Mucosa of rectum (tissue), 2 donors: ENCODE data around the gene HDHD5.

Experiments
- H3K27ac ChIP-seq, 2 donors: one replicate each; pipeline ENCODE4 v1.7.0; 2013; ENCODE audit warnings: inconsistent platforms in 2 of 2, low read depth in 2 of 2, low read length in 2 of 2
- H3K27me3 ChIP-seq, 2 donors: one replicate each; pipeline ENCODE4 v1.7.0; 2013; ENCODE audit warnings: low read length in 2 of 2; ENCODE audit not compliant: control insufficient read depth in 2 of 2, insufficient read depth in 2 of 2
- H3K36me3 ChIP-seq, 2 donors: one replicate each; pipeline ENCODE4 v1.7.0; 2013; ENCODE audit warnings: low read length in 2 of 2; ENCODE audit not compliant: control insufficient read depth in 2 of 2, insufficient read depth in 2 of 2
- H3K4me1 ChIP-seq, 2 donors: one replicate each; pipeline ENCODE4 v1.7.0; 2013; ENCODE audit warnings: low read length in 2 of 2, mild to moderate bottlenecking in 1 of 2; ENCODE audit not compliant: control insufficient read depth in 2 of 2, insufficient read depth in 2 of 2
- H3K4me3 ChIP-seq, 2 donors: one replicate each; pipeline ENCODE4 v1.7.0; 2013; ENCODE audit warnings: low read length in 2 of 2
- H3K9ac ChIP-seq, 2 donors: one replicate each; pipeline ENCODE4 v1.7.0; 2013; ENCODE audit warnings: low read length in 2 of 2, low read depth in 1 of 2, mild to moderate bottlenecking in 1 of 2
- H3K9me3 ChIP-seq, 2 donors: one replicate each; pipeline ENCODE4 v1.7.0; 2013; ENCODE audit warnings: low read length in 2 of 2; ENCODE audit not compliant: control insufficient read depth in 2 of 2
- donor health status: healthy.
- donor health status: Normal muscosa, but diverticular disease.

HDHD5 gene

DNA sequence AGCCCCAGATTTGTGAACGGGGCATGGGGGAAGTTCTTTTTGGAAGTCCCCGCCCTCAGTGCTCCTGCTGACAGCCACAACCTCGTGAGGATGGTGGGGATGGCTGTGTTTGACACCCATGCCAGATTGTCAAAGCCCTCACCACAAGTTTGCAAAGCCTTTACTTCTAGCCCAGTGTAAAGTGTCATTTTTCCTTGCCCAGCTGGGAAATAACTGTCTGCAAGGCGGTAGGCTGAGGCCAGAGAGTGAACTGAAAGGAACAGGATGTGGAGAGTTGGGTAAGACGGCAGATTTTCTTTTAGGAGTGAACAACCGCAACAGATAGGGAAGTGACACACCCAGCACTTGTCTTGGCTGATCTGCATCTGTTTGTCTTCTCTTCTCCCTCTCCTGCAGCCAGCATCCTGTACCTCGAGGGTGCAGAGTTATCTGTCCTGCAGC lies 60.7 kb downstream of the HDHD5 start:
- Histone ChIP-seq H3K4me3 (no peak overlapping the region), H3K36me3 (peaks cover 47 to 56% of the 10 kb centered on the region in 2 donors), H3K27ac (no peak overlapping the region)

DNA sequence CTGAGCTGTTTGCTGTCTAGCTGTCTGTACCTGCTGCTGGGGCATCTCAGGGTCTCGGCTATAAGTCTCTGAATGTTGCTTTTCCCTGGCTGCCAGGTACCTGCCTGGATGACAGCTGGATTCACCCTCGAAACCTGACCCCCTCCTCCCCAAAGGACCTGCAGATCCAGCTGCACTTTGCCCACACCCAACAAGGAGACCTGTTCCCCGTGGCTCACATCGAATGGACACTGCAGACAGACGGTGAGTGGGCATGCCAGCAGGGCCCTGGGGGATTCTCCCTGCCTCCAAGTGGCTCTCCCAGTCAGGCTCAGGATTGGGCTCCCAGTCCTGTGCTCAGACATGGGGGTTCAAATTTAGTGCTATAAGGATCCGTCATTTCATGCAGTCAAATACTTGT lies 61.4 kb downstream of the HDHD5 start:
- Histone ChIP-seq H3K27me3 (no peaks in the 10 kb centered on the region), H3K4me1 (no peaks in the 10 kb centered on the region), H3K9me3 (no peaks in the 10 kb centered on the region), H3K27ac (no peak overlapping the region), H3K4me3 (no peak overlapping the region), H3K9ac (no peak overlapping the region), H3K36me3 (peaks cover 42 to 51% of the 10 kb centered on the region in 2 donors)

More for the DNA sequence above, 60.7 kb downstream of the HDHD5 start:
- Histone ChIP-seq H3K4me1 (no peaks in the 10 kb centered on the region), H3K27me3 (no peaks in the 10 kb centered on the region), H3K9me3 (no peaks in the 10 kb centered on the region), H3K9ac (no peak overlapping the region)

DNA sequence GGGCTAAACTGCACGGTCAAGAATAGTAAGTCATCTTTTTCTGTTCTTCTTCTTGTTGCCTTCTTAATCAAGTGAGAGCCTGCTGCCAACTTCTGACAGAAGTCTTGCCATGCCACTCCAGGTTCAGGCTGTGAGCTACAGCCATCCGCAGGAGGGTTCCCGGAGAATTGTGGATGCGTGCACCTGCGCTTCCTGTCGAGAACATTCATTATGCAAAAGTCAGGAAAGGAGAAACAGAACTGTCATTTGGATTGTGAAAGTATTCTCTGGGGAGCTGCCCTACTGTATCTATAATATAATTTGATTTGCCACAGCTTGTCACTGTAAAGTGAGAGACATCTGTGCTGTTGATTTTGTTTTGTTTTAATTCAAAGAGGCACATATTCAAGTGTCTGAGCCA lies 62.0 kb downstream of the HDHD5 start:
- peaks cover 36 to 46% of the 10 kb centered on the region in 2 donors for H3K36me3 ChIP-seq
- H3K9me3 ChIP-seq: no peaks in the 10 kb centered on the region
- H3K27ac ChIP-seq: no peak overlapping the region
- H3K27me3 ChIP-seq: no peaks in the 10 kb centered on the region
- H3K9ac ChIP-seq: no peak overlapping the region
- H3K4me1 ChIP-seq: no peaks in the 10 kb centered on the region
- no peak overlapping the region for H3K4me3 ChIP-seq

DNA sequence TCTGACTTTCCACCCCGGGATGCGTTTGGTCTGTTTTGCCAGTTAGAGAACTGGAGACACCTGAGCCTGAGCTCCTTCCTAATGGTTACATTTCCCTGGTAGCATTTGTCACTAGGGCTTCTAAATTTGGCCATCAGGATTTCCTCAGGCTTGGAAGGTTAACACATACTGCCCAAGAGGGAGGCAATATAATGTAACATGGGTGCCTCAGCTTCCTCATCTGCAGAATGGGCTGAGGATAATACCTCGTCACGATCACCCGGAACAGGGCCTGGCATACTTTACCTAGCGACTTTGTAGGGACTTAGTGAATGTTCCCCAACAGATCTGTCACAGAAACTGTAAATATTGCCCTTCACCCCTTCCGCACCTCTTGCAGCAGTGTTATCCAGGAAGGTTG lies 63.0 kb downstream of the HDHD5 start:
- Histone ChIP-seq H3K27ac (no peak overlapping the region), H3K9ac (no peak overlapping the region), H3K4me1 (no peaks in the 10 kb centered on the region), H3K27me3 (no peaks in the 10 kb centered on the region), H3K36me3 (peaks cover 26 to 37% of the 10 kb centered on the region in 2 donors), H3K4me3 (no peak overlapping the region), H3K9me3 (no peaks in the 10 kb centered on the region)

DNA sequence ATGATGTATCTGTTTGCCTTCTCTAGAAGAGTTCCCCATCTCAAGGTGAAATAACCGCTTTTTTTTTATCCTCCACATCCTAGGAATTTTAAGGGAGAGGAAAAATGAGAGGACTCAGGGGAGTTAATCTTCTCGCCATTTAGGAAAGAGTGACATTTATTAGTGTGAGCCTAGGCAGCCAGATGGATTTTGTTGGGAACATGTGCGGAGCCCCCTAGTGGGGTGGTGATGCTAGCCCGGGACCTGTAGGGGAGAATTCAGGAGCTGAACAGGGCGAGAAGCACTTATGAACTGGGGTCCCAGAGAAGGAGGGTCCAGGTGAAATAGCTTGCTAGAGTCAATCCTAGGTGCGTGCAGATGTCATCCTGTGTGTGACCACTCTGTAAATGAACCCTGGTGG lies 63.5 kb downstream of the HDHD5 start:
- Histone ChIP-seq H3K36me3 (peaks cover 21 to 32% of the 10 kb centered on the region in 2 donors), H3K9me3 (no peaks in the 10 kb centered on the region), H3K27me3 (no peaks in the 10 kb centered on the region), H3K27ac (no peak overlapping the region), H3K4me3 (no peak overlapping the region), H3K4me1 (no peaks in the 10 kb centered on the region), H3K9ac (no peak overlapping the region)

DNA sequence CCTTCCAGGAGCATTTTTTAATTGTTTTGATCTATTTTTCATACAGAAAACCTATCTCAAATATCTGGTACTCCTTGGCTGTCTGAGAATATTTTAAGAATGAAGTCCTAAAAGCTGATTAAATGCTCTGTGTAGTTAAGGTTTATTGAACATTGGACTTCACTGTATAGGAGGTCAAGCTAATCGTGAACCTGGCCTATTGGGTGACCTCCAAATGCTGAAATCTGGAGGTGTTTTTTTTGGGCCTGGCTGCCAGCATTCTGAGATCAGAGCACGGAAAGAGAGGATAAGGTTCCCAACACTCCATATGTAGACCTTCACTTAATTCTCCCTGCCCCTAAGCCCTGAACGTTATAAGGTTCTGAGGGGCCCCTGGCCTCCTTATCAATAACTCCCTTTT lies 66.0 kb downstream of the HDHD5 start:
- Histone ChIP-seq H3K36me3 (peaks cover 1 to 9% of the 10 kb centered on the region in 2 donors), H3K27me3 (no peaks in the 10 kb centered on the region), H3K9me3 (no peaks in the 10 kb centered on the region), H3K4me3 (no peak overlapping the region), H3K27ac (no peak overlapping the region), H3K9ac (no peak overlapping the region), H3K4me1 (peaks cover 0 to under 1% of the 10 kb centered on the region in 2 donors)

DNA sequence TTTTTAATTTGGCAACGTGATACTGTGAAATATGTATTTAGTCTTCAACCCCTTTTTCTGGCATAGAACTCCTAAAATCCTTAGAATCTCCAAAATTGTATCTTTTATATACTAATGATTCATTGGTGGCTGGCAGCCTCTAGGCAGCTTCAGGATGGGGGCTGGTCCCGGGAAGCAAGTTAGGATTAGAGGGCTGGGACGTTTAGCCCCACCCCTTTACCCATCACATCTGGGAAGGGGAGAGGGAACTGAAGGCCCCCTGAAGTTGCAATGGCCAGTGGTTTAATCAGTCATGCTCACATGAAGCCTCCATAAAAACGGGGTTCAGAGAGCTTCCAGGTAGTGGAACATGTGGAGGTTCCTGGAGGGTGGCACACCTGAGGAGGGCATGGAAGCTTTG lies 67.2 kb downstream of the HDHD5 start:
- no peaks in the 10 kb centered on the region for H3K27me3 ChIP-seq
- no peak overlapping the region for H3K4me3 ChIP-seq
- no peaks in the 10 kb centered on the region for H3K36me3 ChIP-seq
- H3K9me3 ChIP-seq: no peaks in the 10 kb centered on the region
- no peak overlapping the region for H3K27ac ChIP-seq
- H3K4me1 ChIP-seq: peaks cover 3 to 5% of the 10 kb centered on the region in 2 donors
- H3K9ac ChIP-seq: no peak overlapping the region

DNA sequence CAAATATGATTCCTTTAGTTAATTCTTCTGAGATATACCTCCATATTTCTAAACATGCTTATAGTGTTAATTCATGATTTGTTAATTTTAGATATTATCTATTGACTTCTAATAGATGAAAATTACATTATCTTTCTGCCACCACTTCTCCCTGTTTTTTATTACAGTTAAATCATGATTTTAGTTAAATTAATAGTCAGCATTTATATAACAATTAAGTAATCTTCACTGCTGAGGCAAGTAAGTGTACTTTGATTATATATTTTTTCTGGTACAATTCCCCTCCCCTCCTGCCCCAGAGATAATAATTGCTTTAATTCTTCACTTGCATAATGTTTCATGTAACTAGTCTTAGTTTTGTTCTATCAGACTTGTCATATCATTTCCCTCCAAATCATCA lies 68.5 kb downstream of the HDHD5 start:
- Histone ChIP-seq H3K4me3 (no peak overlapping the region), H3K27ac (no peak overlapping the region), H3K27me3 (no peaks in the 10 kb centered on the region), H3K36me3 (no peaks in the 10 kb centered on the region), H3K9ac (no peak overlapping the region), H3K9me3 (no peaks in the 10 kb centered on the region), H3K4me1 (peaks cover 3 to 7% of the 10 kb centered on the region in 2 donors)
